ENCODE results near the gene ACTBL2. TPM values are rescaled to one million over a fixed set of nuclear protein-coding genes. Genes with fewer than 3 reads are reported as not detected.

Gene ACTBL2
- total and polyA plus RNA-seq, 2 experiments from 2014 or later = 0.17 to 0.83 TPM

DNA sequence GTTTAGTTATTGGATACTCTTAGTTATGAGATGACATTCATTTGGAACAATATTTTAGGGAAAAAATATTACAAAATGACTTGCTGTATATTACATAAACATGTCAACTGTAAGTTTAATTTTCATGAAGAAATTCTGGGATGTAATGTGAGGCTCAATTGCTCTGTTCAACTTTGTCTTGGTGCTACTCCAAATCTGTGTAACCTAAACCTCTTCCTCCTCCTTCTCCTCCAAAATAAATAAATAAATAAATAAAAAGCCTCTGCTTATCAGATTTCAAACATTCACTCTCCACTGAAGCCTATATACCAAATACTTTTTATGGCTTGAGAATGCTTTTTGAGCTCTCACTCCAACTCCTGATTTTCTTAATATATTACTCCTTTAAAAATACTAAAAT is 27.7 kb downstream of the ACTBL2 start:
- Histone ChIP-seq H3K27ac (peak overlapping the region; percentile 52), H3K36me3 (replicated peaks; ENCODE audit: insufficient read depth, low read depth) (no peaks in the 10 kb centered on the region), H3K4me1 (ENCODE audit: insufficient read depth) (peaks cover 45% of the 10 kb centered on the region), H3K4me3 (no peak overlapping the region), H3K4me2 (no peak overlapping the region), H3K9me3 (ENCODE audit: low read depth) (no peaks in the 10 kb centered on the region), H3K9me2 (replicated peaks; ENCODE audit: insufficient read depth) (no peaks in the 10 kb centered on the region), H3K27me3 (no peaks in the 10 kb centered on the region), H3K79me2 (no peaks in the 10 kb centered on the region), H2AFZ (no peak overlapping the region), H4K20me1 (ENCODE audit: insufficient read depth, poor library complexity, severe bottlenecking) (no peaks in the 10 kb centered on the region)
- no peak for TF ChIP-seq EZH2phosphoT487 (IDR thresholded peaks at IDR 0.05; ENCODE audit: low read depth, severe bottlenecking, unreplicated experiment)
- TF ChIP-seq, protein P1, sequence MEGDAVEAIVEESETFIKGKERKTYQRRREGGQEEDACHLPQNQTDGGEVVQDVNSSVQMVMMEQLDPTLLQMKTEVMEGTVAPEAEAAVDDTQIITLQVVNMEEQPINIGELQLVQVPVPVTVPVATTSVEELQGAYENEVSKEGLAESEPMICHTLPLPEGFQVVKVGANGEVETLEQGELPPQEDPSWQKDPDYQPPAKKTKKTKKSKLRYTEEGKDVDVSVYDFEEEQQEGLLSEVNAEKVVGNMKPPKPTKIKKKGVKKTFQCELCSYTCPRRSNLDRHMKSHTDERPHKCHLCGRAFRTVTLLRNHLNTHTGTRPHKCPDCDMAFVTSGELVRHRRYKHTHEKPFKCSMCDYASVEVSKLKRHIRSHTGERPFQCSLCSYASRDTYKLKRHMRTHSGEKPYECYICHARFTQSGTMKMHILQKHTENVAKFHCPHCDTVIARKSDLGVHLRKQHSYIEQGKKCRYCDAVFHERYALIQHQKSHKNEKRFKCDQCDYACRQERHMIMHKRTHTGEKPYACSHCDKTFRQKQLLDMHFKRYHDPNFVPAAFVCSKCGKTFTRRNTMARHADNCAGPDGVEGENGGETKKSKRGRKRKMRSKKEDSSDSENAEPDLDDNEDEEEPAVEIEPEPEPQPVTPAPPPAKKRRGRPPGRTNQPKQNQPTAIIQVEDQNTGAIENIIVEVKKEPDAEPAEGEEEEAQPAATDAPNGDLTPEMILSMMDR (IDR thresholded peaks at IDR 0.05; ENCODE audit: poor library complexity) = no peak
- no peak for TF ChIP-seq EZH2 (IDR thresholded peaks at IDR 0.05; ENCODE audit: borderline replicate concordance)
- DNase-seq (ENCODE audit: low spot score) = no peak

DNA sequence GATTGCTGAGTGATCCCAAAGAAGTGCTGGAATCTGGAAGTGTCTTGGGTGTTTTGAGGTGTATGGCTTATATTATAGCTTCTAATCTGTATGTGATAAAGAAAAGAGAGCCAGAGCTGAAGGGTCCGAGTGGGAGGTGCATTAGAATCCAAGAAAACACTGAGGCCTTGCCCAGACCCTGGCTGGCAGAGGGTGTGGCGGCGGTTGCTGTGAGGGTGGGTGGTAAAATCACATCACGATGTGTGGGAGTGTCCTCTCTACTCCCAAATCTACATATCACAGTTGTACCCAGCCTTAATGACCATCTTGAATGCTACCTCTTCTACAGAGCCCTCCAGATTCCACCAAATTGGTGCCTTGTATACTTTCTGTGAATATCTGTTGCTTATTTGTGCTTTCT is 28.9 kb downstream of the ACTBL2 start:
- no peaks in the 10 kb centered on the region for H4K20me1 ChIP-seq (ENCODE audit: insufficient read depth, poor library complexity, severe bottlenecking)
- H2AFZ ChIP-seq = no peak overlapping the region
- no peaks in the 10 kb centered on the region for H3K36me3 ChIP-seq (replicated peaks; ENCODE audit: insufficient read depth, low read depth)
- H3K27me3 ChIP-seq = no peaks in the 10 kb centered on the region
- H3K9me3 ChIP-seq (ENCODE audit: low read depth) = no peaks in the 10 kb centered on the region
- no peak for DNase-seq (ENCODE audit: low spot score)
- H3K4me2 ChIP-seq = no peak overlapping the region
- no peaks in the 10 kb centered on the region for H3K9me2 ChIP-seq (replicated peaks; ENCODE audit: insufficient read depth)
- 99% methylated on average over 4 of the region's 4 CpGs for WGBS (ENCODE audit: low lambda C conversion rate, missing lambda C conversion rate)
- TF ChIP-seq EZH2phosphoT487 (IDR thresholded peaks at IDR 0.05; ENCODE audit: low read depth, severe bottlenecking, unreplicated experiment) = no peak
- TF ChIP-seq EZH2 (IDR thresholded peaks at IDR 0.05; ENCODE audit: borderline replicate concordance) = no peak
- TF ChIP-seq, protein P1 (IDR thresholded peaks at IDR 0.05; ENCODE audit: poor library complexity) = no peak
- no peaks in the 10 kb centered on the region for H3K79me2 ChIP-seq
- no peak overlapping the region for H3K4me3 ChIP-seq
- H3K4me1 ChIP-seq (ENCODE audit: insufficient read depth) = peaks cover 45% of the 10 kb centered on the region
- H3K27ac ChIP-seq = peak overlapping the region; percentile 73

DNA sequence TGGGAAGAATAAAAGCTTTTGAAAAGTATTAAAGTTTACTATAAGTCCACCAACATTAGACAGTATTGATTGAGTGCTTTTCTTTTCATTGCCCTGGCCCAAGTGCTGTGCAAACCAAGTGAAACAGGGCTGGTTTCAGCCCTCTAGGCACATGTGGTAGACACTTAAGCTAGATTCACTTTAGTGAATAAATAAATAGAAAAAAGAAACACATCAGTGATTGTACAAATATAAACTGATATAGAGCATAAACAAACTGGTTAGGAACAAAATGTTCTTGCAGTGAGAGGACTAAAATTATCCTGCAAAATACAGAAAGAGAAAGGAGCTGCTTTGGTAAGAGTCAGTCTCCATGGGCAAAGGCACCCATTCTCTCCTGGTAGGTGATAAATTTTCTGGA is 29.7 kb downstream of the ACTBL2 start:
- TF ChIP-seq EZH2 (IDR thresholded peaks at IDR 0.05; ENCODE audit: borderline replicate concordance) (no peak), EZH2phosphoT487 (IDR thresholded peaks at IDR 0.05; ENCODE audit: low read depth, severe bottlenecking, unreplicated experiment) (no peak)
- TF ChIP-seq, protein P1 (IDR thresholded peaks at IDR 0.05; ENCODE audit: poor library complexity) = no peak
- peak overlapping the region; percentile 73 for H3K27ac ChIP-seq

More for the DNA sequence above, 29.7 kb downstream of the ACTBL2 start:
- no peak for DNase-seq (ENCODE audit: low spot score)
- Histone ChIP-seq H2AFZ (no peak overlapping the region), H3K27me3 (no peaks in the 10 kb centered on the region), H3K4me1 (ENCODE audit: insufficient read depth) (peaks cover 45% of the 10 kb centered on the region), H3K9me3 (ENCODE audit: low read depth) (no peaks in the 10 kb centered on the region), H3K4me2 (no peak overlapping the region), H3K36me3 (replicated peaks; ENCODE audit: insufficient read depth, low read depth) (no peaks in the 10 kb centered on the region), H3K79me2 (no peaks in the 10 kb centered on the region), H4K20me1 (ENCODE audit: insufficient read depth, poor library complexity, severe bottlenecking) (no peaks in the 10 kb centered on the region), H3K9me2 (replicated peaks; ENCODE audit: insufficient read depth) (no peaks in the 10 kb centered on the region), H3K4me3 (no peak overlapping the region)
